DMS153 treated with DMSO at 0.1 percent for 48 hours (cell line): Measurements from ENCODE around the gene GMPPB.
"Not testable (repeated sequence)": the region's sequence is repeated elsewhere in the genome, so short reads cannot be mapped to it uniquely, and the experiment has no call there.

Experiments
- DNase-seq: peaks from one replicate; lab custom pipeline; 2025; ENCODE audit not compliant: unreplicated experiment; lab: John Stamatoyannopoulos, UW

Gene GMPPB

GRCh38 chr3:49714728-49715550 lies 8.8 kb downstream of the GMPPB start:
- DNase-seq, result no peak

- no peak for DNase-seq
Measured at GRCh38 chr3:49713336-49714105, 10.2 kb downstream of the GMPPB start.

- no peak for DNase-seq
Measured at GRCh38 chr3:49712631-49713317, 11.0 kb downstream of the GMPPB start.

GRCh38 chr3:49712166-49712565 lies 11.6 kb downstream of the GMPPB start:
- no peak for DNase-seq

GRCh38 chr3:49711489-49711888 lies 12.3 kb downstream of the GMPPB start:
- DNase-seq, result no peak

- DNase-seq, result no peak
Measured at GRCh38 chr3:49709852-49710251, 13.9 kb downstream of the GMPPB start.

GRCh38 chr3:49707113-49707480 lies 16.7 kb downstream of the GMPPB start:
- DNase-seq, result no peak

- DNase-seq, result no peak
Measured at GRCh38 chr3:49706456-49707112, 17.2 kb downstream of the GMPPB start.

- DNase-seq, result no peak
Measured at GRCh38 chr3:49705390-49705960, 18.3 kb downstream of the GMPPB start.

GRCh38 chr3:49704629-49705028 lies 19.1 kb downstream of the GMPPB start:
- no peak for DNase-seq

GRCh38 chr3:49703956-49704355 lies 19.8 kb downstream of the GMPPB start:
- no peak for DNase-seq

- DNase-seq, result peak; percentile 1
Measured at GRCh38 chr3:49703443-49703927, 20.3 kb downstream of the GMPPB start.

- DNase-seq, result no peak
Measured at GRCh38 chr3:49702672-49703071, 21.1 kb downstream of the GMPPB start.

- no peak for DNase-seq
Measured at GRCh38 chr3:49701388-49702077, 22.2 kb downstream of the GMPPB start.

GRCh38 chr3:49700453-49701128 lies 23.2 kb downstream of the GMPPB start:
- DNase-seq, result no peak

GRCh38 chr3:49700014-49700413 lies 23.7 kb downstream of the GMPPB start:
- no peak for DNase-seq

- DNase-seq, result no peak
Measured at GRCh38 chr3:49699281-49699979, 24.3 kb downstream of the GMPPB start.

- DNase-seq, result not testable (repeated sequence)
Measured at GRCh38 chr3:49695350-49696015, 28.3 kb downstream of the GMPPB start.
